Stimulated activated CD8-positive, alpha-beta memory T cell treated with anti-CD3 and anti-CD28 coated beads, Interleukin-15, amount 100 ng/mL, for 1 hour (primary cell): Measurements from ENCODE around the gene AMOT.

ENCODE experiments used
- DNase-seq: peaks from one replicate; pipeline ENCODE4 v3.0.0-alpha.2; 2020; ENCODE audit warnings: low read depth

Gene AMOT

GRCh38 chrX:112799425-112799824 is 41.2 kb downstream of the AMOT start:
- DNase-seq = no peak

- DNase-seq = no peak
Measured at GRCh38 chrX:112798736-112799135, 41.9 kb downstream of the AMOT start.

GRCh38 chrX:112789931-112790330 is 50.7 kb downstream of the AMOT start:
- DNase-seq = no peak

- no peak for DNase-seq
Measured at GRCh38 chrX:112786076-112786475, 54.6 kb downstream of the AMOT start.

GRCh38 chrX:112785344-112785743 is 55.3 kb downstream of the AMOT start:
- no peak for DNase-seq

GRCh38 chrX:112784692-112785091 is 55.9 kb downstream of the AMOT start:
- DNase-seq = no peak

- no peak for DNase-seq
Measured at GRCh38 chrX:112779139-112779538, 61.5 kb downstream of the AMOT start.

GRCh38 chrX:112774651-112775293 is 65.9 kb downstream of the AMOT start:
- no peak for DNase-seq

- DNase-seq = no peak
Measured at GRCh38 chrX:112774142-112774541, 66.5 kb downstream of the AMOT start.

GRCh38 chrX:112769034-112769433 is 71.6 kb downstream of the AMOT start:
- DNase-seq = no peak

- DNase-seq = no peak
Measured at GRCh38 chrX:112768563-112768962, 72.1 kb downstream of the AMOT start.

GRCh38 chrX:112766774-112767173 is 73.9 kb downstream of the AMOT start:
- DNase-seq = no peak

- no peak for DNase-seq
Measured at GRCh38 chrX:112761242-112762207, 79.1 kb downstream of the AMOT start.

GRCh38 chrX:112760697-112761096 is 79.9 kb downstream of the AMOT start:
- DNase-seq = no peak

GRCh38 chrX:112759966-112760365 is 80.7 kb downstream of the AMOT start:
- DNase-seq = no peak

- no peak for DNase-seq
Measured at GRCh38 chrX:112759512-112759911, 81.1 kb downstream of the AMOT start.

GRCh38 chrX:112757946-112758345 is 82.7 kb downstream of the AMOT start:
- DNase-seq = no peak

- DNase-seq = no peak
Measured at GRCh38 chrX:112753116-112753515, 87.5 kb downstream of the AMOT start.

GRCh38 chrX:112751076-112751475 is 89.6 kb downstream of the AMOT start:
- DNase-seq = no peak

- DNase-seq = no peak
Measured at GRCh38 chrX:112746812-112747595, 93.6 kb downstream of the AMOT start.

GRCh38 chrX:112738347-112739033 is 102.1 kb downstream of the AMOT start:
- DNase-seq = no peak

GRCh38 chrX:112736310-112736709 is 104.3 kb downstream of the AMOT start:
- no peak for DNase-seq
